ENCODE results near the gene FUBP3.

The FUBP3 gene

GRCh38 chr9:130609163-130609562 lies 29.8 kb downstream of the FUBP3 start:
- DNase-seq = no peak

- no peak for DNase-seq
These were observed 31.7 kb downstream of the FUBP3 start for GRCh38 chr9:130610862-130611707.

- no peak for DNase-seq
These were observed 37.1 kb downstream of the FUBP3 start for GRCh38 chr9:130616451-130616850.

- DNase-seq = no peak
These were observed 44.1 kb downstream of the FUBP3 start for GRCh38 chr9:130623466-130623865.

- no peak for DNase-seq
These were observed 44.8 kb downstream of the FUBP3 start for GRCh38 chr9:130624154-130624553.

- no peak for DNase-seq
These were observed 47.0 kb downstream of the FUBP3 start for GRCh38 chr9:130626249-130626996.

GRCh38 chr9:130627051-130627450 lies 47.7 kb downstream of the FUBP3 start:
- DNase-seq = no peak

- no peak for DNase-seq
These were observed 48.8 kb downstream of the FUBP3 start for GRCh38 chr9:130627896-130628792.

- no peak for DNase-seq
These were observed 50.2 kb downstream of the FUBP3 start for GRCh38 chr9:130629443-130630070.

- DNase-seq = no peak
These were observed 50.7 kb downstream of the FUBP3 start for GRCh38 chr9:130630071-130630450.

GRCh38 chr9:130630506-130631330 lies 51.3 kb downstream of the FUBP3 start:
- DNase-seq = no peak

GRCh38 chr9:130631331-130632080 lies 52.1 kb downstream of the FUBP3 start:
- no peak for DNase-seq

- DNase-seq = no peak
These were observed 52.8 kb downstream of the FUBP3 start for GRCh38 chr9:130632081-130632710.

- DNase-seq = no peak
These were observed 53.5 kb downstream of the FUBP3 start for GRCh38 chr9:130632841-130633240.

- DNase-seq = no peak
These were observed 54.2 kb downstream of the FUBP3 start for GRCh38 chr9:130633336-130634190.

GRCh38 chr9:130634191-130634768 lies 54.9 kb downstream of the FUBP3 start:
- no peak for DNase-seq

GRCh38 chr9:130634801-130635200 lies 55.4 kb downstream of the FUBP3 start:
- no peak for DNase-seq

GRCh38 chr9:130635306-130635705 lies 55.9 kb downstream of the FUBP3 start:
- no peak for DNase-seq

All from activated CD8-positive, alpha-beta memory T cell treated with anti-CD3 and anti-CD28 coated beads for 24 hours (primary cell).